B cell (primary cell): ENCODE results near the gene TIAM2. TPM values are rescaled to one million over a fixed set of nuclear protein-coding genes. Genes with fewer than 3 reads are reported as not detected.
A peak's percentile ranks its signal among the peaks of the same experiment; 100 is the strongest.

Source experiments
- ATAC-seq: fragments of 200-7000 bp; cut with Tn5 transposase; one replicate; pipeline ENCODE4 v1.10.0; 2021; ENCODE audit warnings: low read depth, mild to moderate bottlenecking, moderate number of reproducible peaks, moderate library complexity
- CTCF ChIA-PET: fragments of 350-600 bp; sonication (Branson Sonifier 250); formaldehyde crosslinking; loops from one replicate; lab custom pipeline; 2021; ENCODE audit warnings: antibody characterized with exemption, inconsistent platforms; lab: Charles Lee
- POLR2A ChIA-PET: fragments of 350-600 bp; sonication (Branson Sonifier 250); formaldehyde crosslinking; loops from one replicate; lab custom pipeline; 2021; ENCODE audit warnings: antibody characterized with exemption; lab: Charles Lee
- DNase-seq: peaks from one replicate; pipeline ENCODE4 v3.0.0; 2013
- H2AFZ ChIP-seq: 2 replicates; pipeline ENCODE4 v1.6.1; 2012; ENCODE audit warnings: mild to moderate bottlenecking, low read depth, low read length; ENCODE audit not compliant: insufficient read depth, poor library complexity, severe bottlenecking
- H3K27ac ChIP-seq, 2 donors: 1 replicate in 1 of 2; 2 replicates in 1 of 2; pipeline ENCODE4 v1.5.1; 2012 to 2013; ENCODE audit warnings: low read length in 2 of 2, mild to moderate bottlenecking in 2 of 2, moderate library complexity in 1 of 2
- H3K27me3 ChIP-seq, 4 experiments: fragments of 200-600 bp in 1 of 4; sonication (generic) in 1 of 4; replicated peaks in 1 of 4; 1 replicate in 2 of 4; 2 replicates in 2 of 4; pipeline versions ENCODE4 v1.6.1 to v1.7.0; 2013 to 2016; ENCODE audit warnings: low read length in 3 of 4, mild to moderate bottlenecking in 2 of 4, mixed read lengths in 1 of 4, moderate library complexity in 1 of 4; ENCODE audit not compliant: insufficient read depth in 4 of 4, control insufficient read depth in 3 of 4; ENCODE audit errors: control extremely low read depth in 1 of 4
- H3K36me3 ChIP-seq, 2 experiments: replicated peaks in 1 of 2; 1 replicate in 1 of 2; 2 replicates in 1 of 2; pipeline versions ENCODE4 v1.6.1 to v1.7.1; 2013; ENCODE audit warnings: low read length in 1 of 2; ENCODE audit not compliant: insufficient read depth in 2 of 2, control insufficient read depth in 1 of 2; ENCODE audit errors: control extremely low read depth in 1 of 2, extremely low read depth in 1 of 2
- H3K4me1 ChIP-seq, 2 donors: fragments of 200-600 bp in 1 of 2; sonication (generic) in 1 of 2; 1 replicate in 1 of 2; 2 replicates in 1 of 2; pipeline versions ENCODE4 v1.5.1 to v1.6.1; 2013 to 2017; ENCODE audit warnings: low read length in 2 of 2; ENCODE audit not compliant: control insufficient read depth in 2 of 2, insufficient read depth in 2 of 2
- H3K4me2 ChIP-seq: replicated peaks from 2 replicates; pipeline ENCODE3; 2012; ENCODE audit warnings: mild to moderate bottlenecking, low read depth, low read length; ENCODE audit not compliant: poor library complexity, severe bottlenecking
- H3K4me3 ChIP-seq, 5 experiments: fragments of 200-600 bp in 1 of 5; sonication (generic) in 1 of 5; 1 replicate in 3 of 5; 2 replicates in 2 of 5; pipeline versions ENCODE4 v1.5.1 to v1.7.0; 2011 to 2016; ENCODE audit warnings: low read length in 4 of 5, mild to moderate bottlenecking in 4 of 5, low read depth in 2 of 5, control low read depth in 1 of 5, moderate library complexity in 1 of 5; ENCODE audit not compliant: insufficient read depth in 1 of 5; ENCODE audit errors: control extremely low read depth in 1 of 5, extremely low read depth in 1 of 5
- H3K79me2 ChIP-seq: fragments of 200-600 bp; sonication (generic); one replicate; pipeline ENCODE4 v1.6.0; 2016; ENCODE audit warnings: low read length; ENCODE audit not compliant: control insufficient read depth, insufficient read depth
- H3K9ac ChIP-seq: fragments of 200-600 bp; sonication (generic); 2 replicates; pipeline ENCODE4 v1.6.1; 2017; ENCODE audit warnings: mild to moderate bottlenecking, low read length, moderate library complexity
- H3K9me3 ChIP-seq, 3 donors: one replicate each; pipeline versions ENCODE4 v1.6.1 to v1.7.1; 2013; ENCODE audit warnings: low read length in 2 of 3; ENCODE audit not compliant: control insufficient read depth in 2 of 3, insufficient read depth in 1 of 3; ENCODE audit errors: control extremely low read depth in 1 of 3
- H4K20me1 ChIP-seq: 2 replicates; pipeline ENCODE4 v1.6.0; 2012; ENCODE audit warnings: mild to moderate bottlenecking, low read length; ENCODE audit not compliant: insufficient read depth, control insufficient read depth, poor library complexity, severe bottlenecking
- H3K27ac Mint-ChIP-seq: one replicate; pipeline ENCODE4 v1.8.0; 2021; ENCODE audit warnings: mixed read lengths
- H3K27me3 Mint-ChIP-seq: one replicate; pipeline ENCODE4 v1.8.0; 2021; ENCODE audit warnings: mixed read lengths
- H3K4me1 Mint-ChIP-seq: one replicate; pipeline ENCODE4 v1.8.0; 2021; ENCODE audit warnings: mixed read lengths
- H3K4me3 Mint-ChIP-seq: one replicate; pipeline ENCODE4 v1.8.0; 2021; ENCODE audit warnings: mixed read lengths
- H3K9me3 Mint-ChIP-seq: one replicate; pipeline ENCODE4 v1.8.0; 2022; ENCODE audit warnings: mixed read lengths; ENCODE audit not compliant: insufficient read depth
- EZH2 ChIP-seq: IDR thresholded peaks from 2 replicates; pipeline ENCODE4 v1.6.1; 2012; ENCODE audit warnings: borderline replicate concordance, low read depth, mild to moderate bottlenecking, moderate library complexity, low read length; ENCODE audit not compliant: insufficient read depth, poor library complexity, severe bottlenecking
- WGBS: methylation state at CpG from one replicate; pipeline ENCODE4 v1.1.5; 2013; ENCODE audit warnings: missing lambda C conversion rate; ENCODE audit not compliant: insufficient coverage; 5-methylcytosine and 5-hydroxymethylcytosine counted together
- intact Hi-C: fragments of 100-400 bp; cut with micrococcal nuclease; formaldehyde crosslinking; loops from one replicate; pipeline ENCODE4 v1.10.0; 2022
- polyA plus RNA-seq: library from polyadenylated mRNA; depleted of rRNA; stranded (reverse); fragments of >200 nt; gene quantifications from 2 replicates; pipeline ENCODE4 v1.2.3, GENCODE V29; 2012
- total RNA-seq, 2 donors: library from RNA; stranded (reverse); fragments of 120-200 nt in 1 of 2; gene quantifications; 1 replicate in 1 of 2; 2 replicates in 1 of 2; pipeline versions ENCODE4 v1.2.3 to v1.2.4, GENCODE V29; 2013 to 2022
- TF ChIP-seq, protein P1 (sequence below): fragments of 200-600 bp; IDR thresholded peaks from one replicate; pipeline ENCODE4 v1.8.0; 2022; ENCODE audit warnings: antibody characterized with exemption, mild to moderate bottlenecking

TIAM2 gene
- total and polyA plus RNA-seq, 2 donors (not counting 1 experiment from before 2014, with no cell fraction given), result 13.1 to 18.8 TPM

GRCh38 chr6:155120034-155120433, 124.9 kb downstream of the TIAM2 start:
- Histone ChIP-seq H3K4me1 (no peaks in the 10 kb centered on the region), H3K27me3 (peaks cover 0 to 3% (median 0%) of the 10 kb centered on the region in 4 experiments), H3K4me2 (no peak overlapping the region), H3K79me2 (no peaks in the 10 kb centered on the region), H3K36me3 (no peaks in the 10 kb centered on the region), H3K9ac (no peak overlapping the region), H2AFZ (no peak overlapping the region), H3K27ac (no peak overlapping the region), H4K20me1 (no peaks in the 10 kb centered on the region), H3K9me3 (no peaks in the 10 kb centered on the region), H3K4me3 (no peak overlapping the region)
- ATAC-seq, result no peak
- Mint-ChIP-seq H3K4me3 (no peak overlapping the region), H3K4me1 (peaks cover 4% of the 10 kb centered on the region), H3K27me3 (no peaks in the 10 kb centered on the region), H3K9me3 (no peaks in the 10 kb centered on the region), H3K27ac (no peak overlapping the region)
- intact Hi-C loops, result no loop called here
- no peak for DNase-seq
- POLR2A ChIA-PET, result no interaction called here
- CTCF ChIA-PET, result interaction anchor here (0.9 kb wide), 1 partner anchor 12 kb away, joined by 3 read pairs; no protein-coding TSS in a partner anchor
- 88% methylated on average over 6 of the region's 6 CpGs for WGBS
- no peak for TF ChIP-seq EZH2
- TF ChIP-seq, protein P1, sequence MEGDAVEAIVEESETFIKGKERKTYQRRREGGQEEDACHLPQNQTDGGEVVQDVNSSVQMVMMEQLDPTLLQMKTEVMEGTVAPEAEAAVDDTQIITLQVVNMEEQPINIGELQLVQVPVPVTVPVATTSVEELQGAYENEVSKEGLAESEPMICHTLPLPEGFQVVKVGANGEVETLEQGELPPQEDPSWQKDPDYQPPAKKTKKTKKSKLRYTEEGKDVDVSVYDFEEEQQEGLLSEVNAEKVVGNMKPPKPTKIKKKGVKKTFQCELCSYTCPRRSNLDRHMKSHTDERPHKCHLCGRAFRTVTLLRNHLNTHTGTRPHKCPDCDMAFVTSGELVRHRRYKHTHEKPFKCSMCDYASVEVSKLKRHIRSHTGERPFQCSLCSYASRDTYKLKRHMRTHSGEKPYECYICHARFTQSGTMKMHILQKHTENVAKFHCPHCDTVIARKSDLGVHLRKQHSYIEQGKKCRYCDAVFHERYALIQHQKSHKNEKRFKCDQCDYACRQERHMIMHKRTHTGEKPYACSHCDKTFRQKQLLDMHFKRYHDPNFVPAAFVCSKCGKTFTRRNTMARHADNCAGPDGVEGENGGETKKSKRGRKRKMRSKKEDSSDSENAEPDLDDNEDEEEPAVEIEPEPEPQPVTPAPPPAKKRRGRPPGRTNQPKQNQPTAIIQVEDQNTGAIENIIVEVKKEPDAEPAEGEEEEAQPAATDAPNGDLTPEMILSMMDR, result no peak

DNA sequence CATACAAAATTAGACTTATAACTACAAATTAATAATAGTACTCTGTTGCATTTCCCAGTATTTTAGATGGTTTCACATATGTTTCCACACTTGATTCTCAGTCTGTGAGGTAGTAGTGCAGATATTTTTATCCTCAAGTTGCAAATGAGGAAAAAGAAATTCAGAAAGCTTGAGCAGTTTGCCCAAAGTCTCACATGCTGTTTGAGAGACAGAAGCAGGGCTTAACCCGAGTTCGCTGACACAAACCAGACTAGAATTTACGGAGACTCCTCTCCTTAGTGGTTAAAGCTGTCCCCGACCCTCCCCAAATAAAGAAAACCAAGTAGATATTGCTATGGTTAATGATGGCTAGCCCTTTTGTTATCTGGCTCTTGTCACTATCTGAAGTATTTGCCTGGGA, 126.2 kb downstream of the TIAM2 start:
- Histone ChIP-seq H3K9ac (no peak overlapping the region), H3K27ac (no peak overlapping the region), H3K36me3 (no peaks in the 10 kb centered on the region), H3K9me3 (no peaks in the 10 kb centered on the region), H2AFZ (peak overlapping the region; percentile 51), H3K4me1 (no peaks in the 10 kb centered on the region), H3K4me3 (no peak overlapping the region), H3K79me2 (no peaks in the 10 kb centered on the region), H3K27me3 (peaks cover 0 to 3% (median 0%) of the 10 kb centered on the region in 4 experiments), H3K4me2 (no peak overlapping the region), H4K20me1 (no peaks in the 10 kb centered on the region)
- ATAC-seq, result no peak
- no peak for DNase-seq
- no peak overlapping the region for H3K4me3 Mint-ChIP-seq
- H3K4me1 Mint-ChIP-seq, result peaks cover 4% of the 10 kb centered on the region
- no peak overlapping the region for H3K27ac Mint-ChIP-seq
- intact Hi-C loops, result no loop called here
- no CpG with 5 or more reads among the region's 4 CpGs for WGBS
- H3K27me3 Mint-ChIP-seq, result no peaks in the 10 kb centered on the region
- ChIA-PET CTCF (no interaction called here), POLR2A (no interaction called here)
- TF ChIP-seq EZH2, result no peak
- TF ChIP-seq, protein P1, result no peak
- no peaks in the 10 kb centered on the region for H3K9me3 Mint-ChIP-seq
